ENCODE data around the gene PPOX. TPM values are rescaled to one million over a fixed set of nuclear protein-coding genes. Genes with fewer than 3 reads are reported as not detected.

Gene PPOX
- total RNA-seq, 1 donor from 2014 or later: 48.3 TPM

GRCh38 chr1:161161652-161162051 lies 4.6 kb upstream of the PPOX start:
- Mint-ChIP-seq H3K9me3 (no peaks in the 10 kb centered on the region), H3K27ac (ENCODE audit: unreplicated experiment) (no peak overlapping the region), H3K4me1 (peaks cover 47% of the 10 kb centered on the region), H3K4me3 (peak overlapping the region; percentile 94), H3K27me3 (ENCODE audit: low read depth) (no peaks in the 10 kb centered on the region), H3K36me3 (ENCODE audit: low read depth) (peaks cover 5% of the 10 kb centered on the region)
- no peak for DNase-seq (ENCODE audit: low read depth, low spot score)
- no peak for TF ChIP-seq CTCF (conservative IDR thresholded peaks at IDR 0.05)

- peaks cover 3% of the 10 kb centered on the region for H3K36me3 Mint-ChIP-seq (ENCODE audit: low read depth)
- H3K4me3 Mint-ChIP-seq: peak overlapping the region; percentile 94
- H3K27me3 Mint-ChIP-seq (ENCODE audit: low read depth): no peaks in the 10 kb centered on the region
- H3K4me1 Mint-ChIP-seq: peaks cover 51% of the 10 kb centered on the region
- H3K27ac Mint-ChIP-seq (ENCODE audit: unreplicated experiment): no peak overlapping the region
- no peak for TF ChIP-seq CTCF (conservative IDR thresholded peaks at IDR 0.05)
- no peaks in the 10 kb centered on the region for H3K9me3 Mint-ChIP-seq
- DNase-seq (ENCODE audit: low read depth, low spot score): no peak
These were observed 4.2 kb upstream of the PPOX start for GRCh38 chr1:161162052-161162451.

GRCh38 chr1:161162806-161163205 lies 3.4 kb upstream of the PPOX start:
- H3K36me3 Mint-ChIP-seq (ENCODE audit: low read depth): peaks cover 3% of the 10 kb centered on the region
- peak overlapping the region; percentile 94 for H3K4me3 Mint-ChIP-seq
- H3K27ac Mint-ChIP-seq (ENCODE audit: unreplicated experiment): no peak overlapping the region
- TF ChIP-seq CTCF (conservative IDR thresholded peaks at IDR 0.05): no peak
- H3K4me1 Mint-ChIP-seq: peaks cover 54% of the 10 kb centered on the region
- no peaks in the 10 kb centered on the region for H3K27me3 Mint-ChIP-seq (ENCODE audit: low read depth)
- DNase-seq (ENCODE audit: low read depth, low spot score): no peak
- no peaks in the 10 kb centered on the region for H3K9me3 Mint-ChIP-seq

GRCh38 chr1:161163793-161164192 lies 2.4 kb upstream of the PPOX start:
- no peaks in the 10 kb centered on the region for H3K27me3 Mint-ChIP-seq (ENCODE audit: low read depth)
- no peak for TF ChIP-seq CTCF (conservative IDR thresholded peaks at IDR 0.05)
- DNase-seq (ENCODE audit: low read depth, low spot score): no peak
- no peak overlapping the region for H3K27ac Mint-ChIP-seq (ENCODE audit: unreplicated experiment)
- H3K36me3 Mint-ChIP-seq (ENCODE audit: low read depth): peaks cover 3% of the 10 kb centered on the region
- H3K9me3 Mint-ChIP-seq: no peaks in the 10 kb centered on the region
- H3K4me1 Mint-ChIP-seq: peaks cover 55% of the 10 kb centered on the region
- peak overlapping the region; percentile 94 for H3K4me3 Mint-ChIP-seq

- H3K36me3 Mint-ChIP-seq (ENCODE audit: low read depth): peaks cover 3% of the 10 kb centered on the region
- TF ChIP-seq CTCF (conservative IDR thresholded peaks at IDR 0.05): no peak
- no peaks in the 10 kb centered on the region for H3K9me3 Mint-ChIP-seq
- no peaks in the 10 kb centered on the region for H3K27me3 Mint-ChIP-seq (ENCODE audit: low read depth)
- DNase-seq (ENCODE audit: low read depth, low spot score): no peak
- peaks cover 46% of the 10 kb centered on the region for H3K4me1 Mint-ChIP-seq
- peak overlapping the region; percentile 12 for H3K27ac Mint-ChIP-seq (ENCODE audit: unreplicated experiment)
- peak overlapping the region; percentile 94 for H3K4me3 Mint-ChIP-seq
These were observed 1.2 kb upstream of the PPOX start for GRCh38 chr1:161164901-161165610.
